AG20443 (cell line): ENCODE measurements around the gene MTUS2.
"Not testable (repeated sequence)": the region's sequence is repeated elsewhere in the genome, so short reads cannot be mapped to it uniquely, and the experiment has no call there.

Experiments used
- DNase-seq: peaks from one replicate; pipeline ENCODE4 v3.0.0; 2012; ENCODE audit warnings: low spot score, mixed read lengths

MTUS2 gene

GRCh38 chr13:29319451-29319850, 499.3 kb downstream of the MTUS2 start:
- DNase-seq: no peak

GRCh38 chr13:29323954-29324353, 503.8 kb downstream of the MTUS2 start:
- no peak for DNase-seq

DNA sequence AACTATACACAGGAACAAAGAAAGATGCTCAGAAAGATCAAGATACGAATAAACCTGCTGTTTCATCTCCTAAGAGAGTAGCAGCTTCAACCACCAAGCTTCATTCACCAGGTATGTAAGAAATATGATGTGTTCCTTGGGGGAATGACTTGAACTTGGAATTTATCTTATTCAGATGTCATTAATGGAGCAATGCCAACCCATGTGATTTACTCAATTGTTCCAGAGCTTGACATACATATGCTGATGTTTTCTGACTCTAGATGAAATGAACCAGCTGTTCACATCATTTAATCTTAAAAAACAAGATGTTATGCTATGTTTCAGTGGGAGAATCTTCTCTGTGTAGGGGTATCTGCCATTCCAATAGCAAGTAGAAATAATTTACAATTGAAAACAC, 504.5 kb downstream of the MTUS2 start:
- DNase-seq: no peak

GRCh38 chr13:29328501-29328900, 508.4 kb downstream of the MTUS2 start:
- no peak for DNase-seq

DNA sequence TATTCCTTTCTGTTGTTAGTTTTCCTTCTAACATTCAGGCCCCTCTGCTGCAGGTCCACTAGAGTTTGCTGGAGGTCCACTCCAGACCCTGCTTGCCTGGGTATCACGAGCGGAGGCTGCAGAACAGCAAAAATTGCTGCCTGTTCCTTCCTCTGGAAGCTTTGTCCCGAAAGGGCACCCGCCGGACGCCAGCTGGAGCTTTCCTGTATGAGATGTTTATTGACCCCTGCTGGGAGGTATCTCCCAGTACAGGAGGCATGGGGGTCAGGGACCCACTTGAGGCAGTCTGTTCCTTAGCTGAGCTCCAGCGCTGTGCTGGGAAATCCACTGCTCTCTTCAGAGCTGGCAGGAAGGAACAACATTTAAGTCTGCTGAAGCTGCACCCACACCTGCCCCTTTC, 516.2 kb downstream of the MTUS2 start:
- DNase-seq: no peak

DNA sequence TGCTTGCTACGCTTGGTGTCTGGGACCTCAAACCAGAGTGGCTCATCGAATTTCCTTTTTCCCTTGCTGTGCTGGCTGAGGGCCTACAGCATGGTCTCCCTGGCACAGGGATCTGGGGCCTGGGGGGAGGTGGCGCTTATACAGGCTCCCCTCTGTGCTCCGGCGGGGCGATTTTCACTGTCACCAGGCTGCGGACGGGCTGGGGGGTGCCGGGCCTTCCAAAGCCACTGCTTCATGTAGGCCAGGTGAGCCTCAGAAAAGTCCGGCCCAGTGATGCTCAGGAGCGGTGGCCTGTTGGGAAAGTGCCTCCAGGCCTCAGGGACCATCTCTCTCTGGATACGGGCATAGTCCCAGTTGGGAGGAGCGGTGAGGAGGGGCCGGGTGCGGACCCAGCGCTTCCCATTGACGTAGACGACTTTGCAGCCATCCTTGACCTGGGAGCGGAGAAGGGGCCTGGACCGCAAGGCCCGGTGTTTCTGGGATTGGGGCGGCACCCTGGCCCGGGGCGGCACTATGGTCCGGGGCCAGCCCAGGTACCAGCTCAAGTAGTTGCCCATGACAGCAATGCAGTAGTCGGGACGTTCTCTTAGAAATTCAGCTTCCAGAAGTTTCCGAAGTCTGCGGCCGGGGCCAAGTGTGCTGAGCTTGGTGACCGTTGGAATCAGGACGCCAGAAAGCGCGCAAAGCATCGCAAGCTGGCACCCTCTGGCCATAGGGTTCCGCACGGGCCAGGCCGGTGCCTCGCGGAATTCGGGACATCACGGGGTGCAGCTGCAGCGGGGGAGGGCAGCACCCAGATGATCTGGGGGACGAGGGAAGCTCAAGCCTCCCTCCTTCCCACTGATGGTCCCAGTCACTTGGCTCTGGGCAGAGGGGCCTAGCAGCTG, 519.5 kb downstream of the MTUS2 start:
- DNase-seq: no peak

- not testable (repeated sequence) for DNase-seq
Observed at GRCh38 chr13:29345860-29346582, 525.9 kb downstream of the MTUS2 start.

DNA sequence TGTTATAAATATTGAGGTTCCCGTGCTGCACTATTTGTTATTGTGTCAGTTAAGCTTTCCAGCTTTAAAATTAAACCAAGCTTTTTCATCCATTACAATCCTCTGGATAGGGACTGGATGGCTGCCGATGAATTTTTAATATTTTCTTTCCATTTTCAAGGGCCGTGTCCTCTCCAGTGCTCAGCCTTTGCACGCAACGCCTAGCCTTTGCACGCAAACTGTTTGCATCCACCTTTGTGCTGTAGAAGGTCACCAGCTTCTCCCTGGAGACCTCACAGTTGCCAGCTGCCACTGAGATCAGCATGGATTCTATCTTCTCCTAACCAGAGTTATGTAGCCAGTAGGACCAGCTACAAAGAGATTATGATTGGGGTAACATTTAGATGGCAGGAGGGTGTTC, 534.9 kb downstream of the MTUS2 start:
- no peak for DNase-seq

- DNase-seq: no peak
Observed at GRCh38 chr13:29359181-29359580, 539.0 kb downstream of the MTUS2 start.

DNA sequence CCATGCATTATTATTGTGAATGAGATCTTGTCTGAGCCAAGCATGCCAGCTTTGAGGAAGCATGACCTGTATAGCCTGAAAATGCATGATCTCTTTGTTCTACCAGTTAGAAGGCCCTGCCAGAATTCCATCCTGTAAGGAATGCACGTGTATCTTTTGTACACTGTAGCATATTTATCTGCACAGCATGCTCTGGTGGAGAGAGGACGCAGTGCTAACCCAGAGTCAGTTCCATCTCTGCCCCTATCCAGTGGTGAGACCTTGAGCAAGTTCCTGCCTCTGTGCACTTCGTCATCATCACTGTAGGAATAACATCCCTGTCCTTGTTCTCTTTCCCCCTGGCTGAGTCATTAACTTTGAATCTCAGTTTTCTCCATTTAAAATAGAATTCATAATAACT, 541.6 kb downstream of the MTUS2 start:
- DNase-seq: no peak

DNA sequence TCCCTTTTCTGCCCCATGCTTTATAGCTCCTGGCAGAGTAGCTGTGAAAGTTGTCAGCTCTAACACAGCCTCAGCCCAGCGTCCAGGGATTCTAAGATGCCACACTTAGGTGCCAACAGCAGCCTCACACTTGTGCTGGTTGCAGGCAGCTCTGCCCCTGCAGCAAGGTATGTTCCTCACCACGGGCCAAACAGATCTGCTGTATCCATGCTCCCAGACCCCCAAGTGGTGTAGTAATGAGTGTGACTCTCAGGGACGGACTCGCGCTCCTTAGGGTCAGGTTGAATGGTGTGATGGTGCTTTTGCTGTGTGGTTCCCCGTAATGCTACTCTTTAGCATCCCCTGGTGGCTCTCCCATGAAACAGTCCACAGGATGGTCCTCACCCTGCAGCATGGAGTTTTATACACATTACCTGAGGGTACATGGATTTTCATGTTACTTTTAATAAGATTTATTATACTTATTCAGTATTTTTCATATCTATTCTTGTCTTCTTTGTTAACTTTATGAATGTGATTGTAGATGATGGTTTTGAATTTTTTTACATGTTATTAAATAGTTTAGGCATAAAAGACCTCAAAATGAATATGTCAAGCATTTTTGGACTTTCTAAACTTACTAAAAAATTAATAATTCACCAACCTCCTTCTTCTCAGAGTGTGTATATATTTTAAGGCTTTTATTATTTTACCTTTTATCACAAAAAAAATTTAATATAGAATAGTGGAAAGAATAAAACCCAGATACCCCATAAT, 542.9 kb downstream of the MTUS2 start:
- DNase-seq: peak; percentile 84

DNA sequence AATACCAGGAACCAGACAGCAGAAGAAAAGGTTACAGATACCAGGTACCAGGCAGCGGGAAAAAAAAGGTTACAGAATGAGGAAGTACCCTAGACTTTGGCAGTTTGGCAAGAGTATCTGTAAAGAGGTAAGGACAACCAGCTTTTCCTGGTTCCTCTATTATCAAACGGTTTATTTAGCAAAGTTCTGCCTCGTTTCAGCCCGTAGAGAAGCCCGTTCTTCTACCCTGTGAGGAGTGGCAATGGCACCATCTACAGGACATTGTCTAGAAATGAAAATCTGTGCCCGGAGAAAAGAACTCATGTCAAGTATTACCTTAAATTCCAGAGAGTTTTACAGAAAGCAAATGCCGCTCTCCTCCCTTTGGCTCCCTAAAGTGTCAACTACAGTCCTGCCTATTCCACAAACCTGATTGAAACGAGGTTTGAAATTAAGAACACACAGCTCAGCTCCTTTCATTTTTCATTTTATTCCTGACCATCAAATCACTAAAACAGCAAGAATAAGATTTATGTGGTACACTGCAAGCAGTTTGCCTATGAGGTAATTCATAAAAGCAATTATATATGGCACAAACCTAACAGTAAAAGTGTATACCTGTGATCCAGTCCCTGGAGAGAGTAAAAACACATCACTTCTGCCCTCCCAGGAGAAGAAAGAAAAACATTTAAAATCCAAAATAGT, 549.1 kb downstream of the MTUS2 start:
- DNase-seq: peak; percentile 53

GRCh38 chr13:29379281-29379680, 559.1 kb downstream of the MTUS2 start:
- no peak for DNase-seq

- no peak for DNase-seq
Observed at GRCh38 chr13:29379865-29380264, 559.7 kb downstream of the MTUS2 start.

DNA sequence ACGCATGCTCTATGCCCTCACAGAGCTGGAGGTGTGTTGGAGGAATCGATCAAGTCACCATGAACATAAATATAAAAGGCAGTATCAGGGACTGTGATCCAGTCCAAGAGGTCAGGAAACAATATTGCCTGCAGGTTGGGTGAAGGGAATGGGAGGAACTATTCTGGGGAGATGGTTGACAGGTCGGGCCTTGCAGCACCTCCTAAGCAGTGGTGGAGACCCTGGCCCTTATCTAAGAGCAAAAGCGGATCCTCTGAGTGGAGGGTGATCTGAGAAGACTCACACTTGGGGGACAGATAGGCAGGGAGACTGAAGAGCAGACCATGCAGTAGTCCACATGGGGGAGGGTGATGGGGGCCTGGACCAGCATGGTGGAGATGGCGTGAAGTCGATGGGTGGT, 561.9 kb downstream of the MTUS2 start:
- no peak for DNase-seq

- DNase-seq: no peak
Observed at GRCh38 chr13:29383476-29383875, 563.3 kb downstream of the MTUS2 start.

DNA sequence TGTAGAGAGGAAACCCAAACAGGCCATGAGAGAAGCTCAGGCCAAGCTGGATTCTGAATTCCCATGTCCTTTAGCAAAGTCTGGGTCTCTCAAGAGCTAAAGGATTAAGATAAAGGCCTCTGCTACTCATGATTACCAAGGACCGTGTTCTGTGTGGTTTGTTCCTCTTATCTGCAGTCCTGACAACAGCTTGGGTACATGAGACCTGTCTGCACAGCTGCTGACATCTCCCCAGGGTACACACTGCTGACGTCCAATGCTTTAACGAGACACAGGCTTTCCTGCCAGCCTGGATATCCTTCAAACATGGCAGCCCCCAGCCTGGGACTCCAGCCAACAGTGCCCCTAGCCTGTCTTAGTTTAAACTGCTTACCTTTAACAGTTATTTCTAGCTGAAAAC, 564.3 kb downstream of the MTUS2 start:
- no peak for DNase-seq

GRCh38 chr13:29384871-29385270, 564.7 kb downstream of the MTUS2 start:
- no peak for DNase-seq

DNA sequence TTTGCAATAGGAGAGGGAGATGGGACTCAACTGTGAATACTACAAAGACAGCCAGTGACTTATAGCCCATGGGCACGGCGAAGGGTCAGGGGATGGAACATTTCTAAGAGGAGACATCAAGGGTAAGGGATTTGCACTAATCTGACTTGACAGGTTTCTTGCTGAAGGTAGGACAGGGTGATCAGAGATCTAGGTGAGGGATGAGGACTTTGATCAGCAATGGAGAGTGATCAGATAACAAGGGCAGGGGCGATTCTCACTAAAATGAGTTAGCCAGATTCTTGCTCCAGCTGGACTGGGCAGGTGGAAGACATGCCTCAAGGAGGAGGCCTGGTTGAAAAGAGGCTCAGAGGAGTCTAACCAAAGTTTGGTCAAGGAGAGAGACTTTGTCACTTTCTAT, 566.1 kb downstream of the MTUS2 start:
- no peak for DNase-seq

GRCh38 chr13:29390598-29390997, 570.5 kb downstream of the MTUS2 start:
- not testable (repeated sequence) for DNase-seq

DNA sequence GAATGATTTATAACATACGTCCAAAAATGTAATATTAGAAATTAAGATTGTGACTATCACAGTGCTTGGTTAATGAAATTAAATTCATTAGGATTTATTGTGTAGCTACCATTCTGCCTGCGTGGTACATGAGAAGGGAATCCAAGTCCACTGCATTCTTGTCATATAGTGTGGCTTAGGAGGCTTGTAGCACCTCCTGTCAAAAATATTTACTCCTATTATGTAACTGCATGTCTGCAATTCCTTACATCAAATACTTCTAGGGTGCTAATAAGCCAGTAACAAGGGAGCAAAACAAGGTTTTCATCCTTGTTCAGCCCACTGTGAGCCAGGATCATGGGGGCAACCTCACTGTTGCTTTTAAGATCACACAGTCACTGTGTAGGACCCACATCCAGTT, 576.3 kb downstream of the MTUS2 start:
- no peak for DNase-seq

GRCh38 chr13:29397265-29397664, 577.1 kb downstream of the MTUS2 start:
- no peak for DNase-seq
